Epithelial cell of esophagus (primary cell): ENCODE measurements around the gene ITIH1.

ENCODE experiments used
- DNase-seq: peaks from one replicate; pipeline ENCODE4 v3.0.0; 2010; ENCODE audit warnings: low read depth
- H3K4me3 ChIP-seq: 2 replicates; pipeline ENCODE4 v1.5.1; 2011; ENCODE audit warnings: mild to moderate bottlenecking, low read length, control low read depth
- TF ChIP-seq, protein P1 (sequence below): IDR thresholded peaks from 2 replicates; pipeline ENCODE4 v1.5.1; 2011; ENCODE audit warnings: low read depth, mild to moderate bottlenecking, low read length, control low read depth, inconsistent platforms; ENCODE audit not compliant: insufficient read depth; ENCODE audit errors: missing control alignments

The ITIH1 gene

GRCh38 chr3:52769786-52770455 is 7.5 kb upstream of the ITIH1 start:
- TF ChIP-seq, protein P1, sequence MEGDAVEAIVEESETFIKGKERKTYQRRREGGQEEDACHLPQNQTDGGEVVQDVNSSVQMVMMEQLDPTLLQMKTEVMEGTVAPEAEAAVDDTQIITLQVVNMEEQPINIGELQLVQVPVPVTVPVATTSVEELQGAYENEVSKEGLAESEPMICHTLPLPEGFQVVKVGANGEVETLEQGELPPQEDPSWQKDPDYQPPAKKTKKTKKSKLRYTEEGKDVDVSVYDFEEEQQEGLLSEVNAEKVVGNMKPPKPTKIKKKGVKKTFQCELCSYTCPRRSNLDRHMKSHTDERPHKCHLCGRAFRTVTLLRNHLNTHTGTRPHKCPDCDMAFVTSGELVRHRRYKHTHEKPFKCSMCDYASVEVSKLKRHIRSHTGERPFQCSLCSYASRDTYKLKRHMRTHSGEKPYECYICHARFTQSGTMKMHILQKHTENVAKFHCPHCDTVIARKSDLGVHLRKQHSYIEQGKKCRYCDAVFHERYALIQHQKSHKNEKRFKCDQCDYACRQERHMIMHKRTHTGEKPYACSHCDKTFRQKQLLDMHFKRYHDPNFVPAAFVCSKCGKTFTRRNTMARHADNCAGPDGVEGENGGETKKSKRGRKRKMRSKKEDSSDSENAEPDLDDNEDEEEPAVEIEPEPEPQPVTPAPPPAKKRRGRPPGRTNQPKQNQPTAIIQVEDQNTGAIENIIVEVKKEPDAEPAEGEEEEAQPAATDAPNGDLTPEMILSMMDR, result no peak
- DNase-seq, result peak; percentile 13
- H3K4me3 ChIP-seq, result peak overlapping the region; percentile 70

DNA sequence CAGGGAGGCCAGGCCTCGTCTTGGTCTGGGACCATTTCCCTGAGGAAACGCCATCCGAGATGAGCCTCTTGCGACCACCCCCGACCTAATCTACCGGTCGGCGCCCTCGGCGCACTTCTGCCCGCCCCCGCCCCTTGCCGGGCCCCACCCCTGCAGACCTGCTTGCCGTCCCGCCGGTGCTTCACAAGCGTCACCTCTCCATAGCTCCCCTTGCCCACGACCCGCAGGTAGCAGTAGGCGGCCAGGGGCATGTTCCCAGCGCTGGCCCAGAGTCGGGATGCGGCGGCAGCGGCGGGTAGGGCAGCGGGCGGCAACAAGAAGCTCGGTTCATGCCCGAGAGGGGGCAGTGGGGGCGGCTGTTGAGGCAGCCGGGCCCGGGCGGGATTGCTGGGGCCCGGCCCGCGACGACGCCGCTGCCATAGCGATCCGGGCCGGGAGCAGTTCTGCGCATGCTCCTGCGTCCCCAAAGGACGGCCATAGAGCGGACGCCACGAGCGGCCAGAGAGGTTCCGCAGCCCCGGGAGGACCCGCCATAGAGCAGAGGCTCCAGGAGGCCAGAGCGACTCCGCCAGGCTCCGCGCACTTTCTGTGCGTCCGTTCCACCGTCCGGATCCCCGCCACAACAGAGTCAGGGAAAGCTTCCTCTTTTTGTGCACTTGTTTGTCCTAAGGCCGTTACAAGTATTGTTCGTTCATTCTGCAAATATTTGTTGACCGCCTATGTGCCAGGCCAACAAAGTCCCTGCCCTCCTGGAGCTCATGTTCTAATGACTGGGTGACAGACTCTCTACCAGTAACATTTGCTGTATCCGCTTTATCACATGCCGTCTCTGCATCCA is 6.7 kb upstream of the ITIH1 start, which contains the start of gene NEK4:
Gene NEK4 (minus strand): TSS at position 445 of the 838 bp plus-strand sequence. CDS start 194 bp downstream, at position 251.
- TF ChIP-seq, protein P1, result no peak
- H3K4me3 ChIP-seq, result peak within 1 kb of the TSS; percentile 70
- DNase-seq, result peak; percentile 90

GRCh38 chr3:52771334-52771681 is 6.1 kb upstream of the ITIH1 start:
- no peak for DNase-seq
- TF ChIP-seq, protein P1, result no peak
- H3K4me3 ChIP-seq, result peak overlapping the region; percentile 70

DNA sequence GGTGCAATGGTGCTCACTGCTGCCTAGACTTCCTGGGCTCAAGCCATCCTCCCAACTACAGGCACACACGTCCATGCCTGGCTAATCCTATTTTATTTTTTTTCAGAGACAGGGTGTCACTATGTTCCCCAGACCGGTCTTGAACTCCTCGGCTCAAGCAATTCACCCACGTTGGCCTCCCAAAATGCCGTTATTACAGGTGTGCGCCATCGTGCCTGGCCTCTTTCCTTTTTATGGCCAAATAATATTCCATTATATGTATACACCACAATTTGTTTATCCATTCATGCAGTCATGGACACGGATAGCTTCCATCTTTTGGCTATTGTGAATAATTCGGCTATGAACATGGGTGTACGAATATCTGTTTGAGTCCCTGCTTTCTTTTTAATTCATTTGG is 5.7 kb upstream of the ITIH1 start:
- TF ChIP-seq, protein P1, result no peak
- no peak for DNase-seq
- H3K4me3 ChIP-seq, result no peak overlapping the region

- TF ChIP-seq, protein P1, result no peak
- DNase-seq, result no peak
- no peak overlapping the region for H3K4me3 ChIP-seq
Observed at GRCh38 chr3:52773361-52774065, 3.9 kb upstream of the ITIH1 start.

- no peak for DNase-seq
- TF ChIP-seq, protein P1, result no peak
- H3K4me3 ChIP-seq, result no peak overlapping the region
Observed at GRCh38 chr3:52774066-52774713, 3.2 kb upstream of the ITIH1 start.
